GM12892 (cell line): ENCODE results near the gene ERBB2.

Experiments
- POLR2A ChIP-seq: IDR thresholded peaks from 2 replicates; pipeline ENCODE4 v1.6.1; 2011; ENCODE audit warnings: low read depth, low read length, control low read depth
- POLR2AphosphoS5 ChIP-seq: IDR thresholded peaks from 2 replicates; pipeline ENCODE4 v1.6.1; 2011; ENCODE audit warnings: low read depth, low read length, control low read depth

DNA sequence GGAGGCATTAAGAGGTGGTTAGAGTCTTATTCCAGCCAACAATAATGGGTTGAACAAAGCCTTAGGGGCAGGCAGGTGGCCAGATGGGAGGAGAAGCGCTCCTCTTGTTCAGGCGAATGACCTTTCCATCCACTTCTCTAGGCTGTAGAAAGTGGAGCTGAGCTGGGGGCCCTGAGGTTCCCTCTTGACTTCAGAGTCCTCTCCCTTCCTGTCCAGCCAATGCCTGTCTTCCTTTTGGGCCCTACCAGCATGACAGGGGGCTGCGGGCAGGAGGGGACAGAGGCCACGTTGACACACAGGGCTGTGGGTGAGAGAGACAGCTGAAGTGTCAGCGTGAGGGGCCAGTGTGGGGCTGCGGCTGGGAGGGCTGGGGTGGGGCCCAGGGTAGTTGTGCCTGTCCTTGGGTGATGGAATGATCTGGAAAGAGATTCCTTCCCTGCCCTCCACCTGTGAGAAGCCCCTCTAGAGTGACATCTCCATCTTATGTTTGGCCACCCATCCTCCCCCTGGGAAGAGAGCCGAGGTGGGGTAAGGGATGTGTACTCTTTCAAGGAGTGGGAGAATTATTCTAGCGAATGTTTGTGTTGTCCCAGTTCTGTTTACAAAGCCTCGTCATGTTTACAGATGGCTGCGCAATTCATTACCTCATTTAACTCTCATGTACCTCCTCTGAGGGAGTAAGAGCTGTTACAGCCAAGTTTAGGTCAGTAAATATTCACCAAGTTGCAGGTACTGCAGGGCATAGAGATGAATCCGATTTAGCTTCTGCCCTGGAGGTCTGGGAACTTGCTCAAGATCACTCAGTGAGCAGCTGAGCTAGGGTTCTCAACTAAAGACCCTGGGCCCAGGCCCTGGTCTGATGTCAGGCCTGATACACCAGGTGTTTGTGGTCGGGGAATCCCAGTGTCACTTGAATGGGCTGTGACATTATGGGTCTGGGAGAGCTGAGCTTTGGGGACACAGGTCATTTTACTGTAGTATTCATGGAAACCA, 3.3 kb downstream of the ERBB2 start:
- TF ChIP-seq POLR2A (no peak), POLR2AphosphoS5 (no peak)
